HFFc6 (cell line): ENCODE measurements around the gene MLST8. TPM values are rescaled to one million over a fixed set of nuclear protein-coding genes. Genes with fewer than 3 reads are reported as not detected.

Experiments used
- DNase-seq: peaks from one replicate; pipeline ENCODE4 v3.0.0-alpha.2; 2018
- H3K27ac Mint-ChIP-seq: 2 replicates; pipeline ENCODE4 v1.8.0; 2020; ENCODE audit warnings: mild to moderate bottlenecking, mixed read lengths
- H3K27me3 Mint-ChIP-seq: 2 replicates; pipeline ENCODE4 v1.8.0; 2021; ENCODE audit warnings: mild to moderate bottlenecking, moderate library complexity, mixed read lengths; ENCODE audit not compliant: insufficient read depth
- H3K36me3 Mint-ChIP-seq: 2 replicates; pipeline ENCODE4 v1.8.0; 2021; ENCODE audit warnings: low read depth, mixed read lengths
- H3K4me1 Mint-ChIP-seq: 2 replicates; pipeline ENCODE4 v1.8.0; 2020; ENCODE audit warnings: low read depth, mixed read lengths
- H3K4me3 Mint-ChIP-seq: 2 replicates; pipeline ENCODE4 v1.8.0; 2020; ENCODE audit warnings: mild to moderate bottlenecking, moderate library complexity, mixed read lengths
- H3K9me3 Mint-ChIP-seq: 2 replicates; pipeline ENCODE4 v1.8.0; 2020; ENCODE audit warnings: mild to moderate bottlenecking, mixed read lengths
- CTCF ChIP-seq: fragments of 200-600 bp; sonication (generic); IDR thresholded peaks from 2 replicates; pipeline ENCODE4 v1.5.0; 2021; ENCODE audit warnings: antibody characterized with exemption, mild to moderate bottlenecking
- total RNA-seq, 6 experiments: library from RNA; stranded (reverse); fragmentation: NEBNext Ultra II Directional; extraction: Animal tissue kit (Norgen Biotek cat#: 25700); gene quantifications; 2 replicates in 1 of 6; 3 replicates in 5 of 6; pipeline ENCODE4 v1.2.3, GENCODE V29; 2021

MLST8 gene
- total RNA-seq, 6 experiments from 2014 or later = 32.7 to 39.4 (median 37.5) TPM

- H3K27me3 Mint-ChIP-seq = peaks cover 11% of the 10 kb centered on the region
- DNase-seq = no peak
- peaks cover 11% of the 10 kb centered on the region; the same call in 1 of the 2 replicates for H3K36me3 Mint-ChIP-seq
- H3K9me3 Mint-ChIP-seq = no peaks in the 10 kb centered on the region
- H3K27ac Mint-ChIP-seq = no peak within 1 kb of the TSS
- TF ChIP-seq CTCF = no peak
- peaks cover 32% of the 10 kb centered on the region for H3K4me1 Mint-ChIP-seq
- no peak within 1 kb of the TSS for H3K4me3 Mint-ChIP-seq
Measured at GRCh38 chr16:2210386-2211365, 5.4 kb downstream of the MLST8 start, which contains the start of gene BRICD5. Gene BRICD5 (minus strand): TSS chr16:2210863. CDS start chr16:2210833, 30 bp downstream.

- peak overlapping the region; percentile 31 for H3K4me3 Mint-ChIP-seq
- DNase-seq = no peak
- H3K4me1 Mint-ChIP-seq = peaks cover 26% of the 10 kb centered on the region
- no peaks in the 10 kb centered on the region for H3K9me3 Mint-ChIP-seq
- peaks cover 11% of the 10 kb centered on the region for H3K27me3 Mint-ChIP-seq
- no peak for TF ChIP-seq CTCF
- H3K36me3 Mint-ChIP-seq = peaks cover 10% of the 10 kb centered on the region; the same call in 1 of the 2 replicates
- H3K27ac Mint-ChIP-seq = no peak overlapping the region; the same call in 1 of the 2 replicates
Measured at GRCh38 chr16:2211923-2212347, 6.7 kb downstream of the MLST8 start.

GRCh38 chr16:2212362-2213324 is 7.4 kb downstream of the MLST8 start:
- Mint-ChIP-seq H3K27ac (peak overlapping the region; percentile 63), H3K4me3 (peak overlapping the region; percentile 87), H3K9me3 (no peaks in the 10 kb centered on the region), H3K27me3 (peaks cover 8% of the 10 kb centered on the region), H3K4me1 (peaks cover 26% of the 10 kb centered on the region), H3K36me3 (peaks cover 3% of the 10 kb centered on the region; the same call in 1 of the 2 replicates)
- DNase-seq = no peak
- TF ChIP-seq CTCF = no peak

GRCh38 chr16:2213817-2214718 is 8.8 kb downstream of the MLST8 start:
- TF ChIP-seq CTCF = no peak
- no peaks in the 10 kb centered on the region; the same call in 1 of the 2 replicates for H3K36me3 Mint-ChIP-seq
- DNase-seq = no peak
- H3K4me3 Mint-ChIP-seq = peak overlapping the region; percentile 87
- H3K27ac Mint-ChIP-seq = peak overlapping the region; percentile 61
- H3K4me1 Mint-ChIP-seq = peaks cover 26% of the 10 kb centered on the region
- H3K9me3 Mint-ChIP-seq = no peaks in the 10 kb centered on the region
- H3K27me3 Mint-ChIP-seq = peaks cover 8% of the 10 kb centered on the region

GRCh38 chr16:2214719-2214968 is 9.4 kb downstream of the MLST8 start, which contains the start of gene PGP:
Gene PGP (minus strand): TSS chr16:2214840. CDS start chr16:2214777, 63 bp downstream.
- no peaks in the 10 kb centered on the region for H3K9me3 Mint-ChIP-seq
- DNase-seq = no peak
- H3K4me3 Mint-ChIP-seq = peak within 1 kb of the TSS; percentile 92
- peaks cover 26% of the 10 kb centered on the region for H3K4me1 Mint-ChIP-seq
- H3K27ac Mint-ChIP-seq = peak within 1 kb of the TSS; percentile 95
- no peaks in the 10 kb centered on the region; the same call in 1 of the 2 replicates for H3K36me3 Mint-ChIP-seq
- no peak for TF ChIP-seq CTCF
- peaks cover 8% of the 10 kb centered on the region for H3K27me3 Mint-ChIP-seq
